Gastrocnemius medialis (tissue), 4 donors: ENCODE measurements around the gene WDR7. TPM values are rescaled to one million over a fixed set of nuclear protein-coding genes. Genes with fewer than 3 reads are reported as not detected.

Source experiments
- ATAC-seq, 2 donors: fragments of 150-250 bp; one replicate each; pipeline ENCODE4 v1.9.1; 2016
- DNase-seq, 2 donors: peaks; one replicate each; pipeline ENCODE4 v3.0.0-alpha.2; 2019
- H3K27ac ChIP-seq, 4 donors: fragments of 200-600 bp; sonication (generic); 1 replicate in 1 of 4; 2 replicates in 3 of 4; pipeline ENCODE4 v1.5.1; 2016 to 2018; ENCODE audit warnings: mild to moderate bottlenecking in 2 of 4, moderate library complexity in 1 of 4
- H3K27me3 ChIP-seq, 3 donors: fragments of 200-600 bp; sonication (generic) in 2 of 3; 1 replicate in 1 of 3; 2 replicates in 2 of 3; pipeline versions ENCODE4 v1.5.1 to v1.6.0; 2016 to 2019; ENCODE audit warnings: mild to moderate bottlenecking in 1 of 3, moderate library complexity in 1 of 3
- H3K36me3 ChIP-seq, 2 donors: fragments of 200-600 bp; sonication (generic) in 1 of 2; one replicate each; pipeline ENCODE4 v1.5.1; 2017 to 2018
- H3K4me1 ChIP-seq, 2 donors: fragments of 200-600 bp; sonication (generic) in 1 of 2; one replicate each; pipeline ENCODE4 v1.5.1; 2016 to 2017; ENCODE audit warnings: mild to moderate bottlenecking in 2 of 2
- H3K4me3 ChIP-seq, 4 donors: fragments of 200-600 bp; sonication (generic) in 3 of 4; 1 replicate in 1 of 4; 2 replicates in 3 of 4; pipeline ENCODE4 v1.5.1; 2016 to 2019; ENCODE audit warnings: mild to moderate bottlenecking in 2 of 4
- H3K9me3 ChIP-seq, 3 donors: fragments of 200-600 bp; sonication (generic) in 2 of 3; 1 replicate in 1 of 3; 2 replicates in 2 of 3; pipeline ENCODE4 v1.5.1; 2016 to 2019
- CTCF ChIP-seq, 5 experiments: fragments of 450-650 bp in 3 of 5; fragments of 200-600 bp in 2 of 5; sonication (generic) in 2 of 5; IDR thresholded peaks in 4 of 5; conservative IDR thresholded peaks in 1 of 5; 1 replicate in 4 of 5; 2 replicates in 1 of 5; pipeline ENCODE4 v1.5.1; 2016 to 2019; ENCODE audit warnings: antibody characterized with exemption in 5 of 5, mild to moderate bottlenecking in 3 of 5, moderate library complexity in 3 of 5
- POLR2A ChIP-seq, 2 donors: fragments of 450-650 bp; IDR thresholded peaks; one replicate each; pipeline ENCODE4 v1.6.1; 2017; ENCODE audit warnings: antibody characterized with exemption in 2 of 2, mild to moderate bottlenecking in 2 of 2, moderate library complexity in 2 of 2
- in situ Hi-C, 4 donors: fragments of 200-750 bp; cut with MboI; loops; one replicate each; pipeline versions ENCODE4 v1.15.0 to v1.8.0; 2017; ENCODE audit warnings: low sequenced_read_pairs in 4 of 4
- intact Hi-C: fragments of 100-400 bp; cut with DNase I; formaldehyde crosslinking; loops from one replicate; pipeline ENCODE4 v1.15.1; 2023; ENCODE audit warnings: low total_unique reads
- total RNA-seq, 4 donors: library from RNA; depleted of rRNA; stranded (reverse); fragments of >200 nt; gene quantifications; one replicate each; pipeline versions ENCODE4 v1.1.0 to v1.2.3, GENCODE V29; 2016

The WDR7 gene
- total RNA-seq, 4 donors from 2014 or later, result 20.5 to 24.2 (median 21.8) TPM

- no peak overlapping the region for H3K27ac ChIP-seq
- H3K9me3 ChIP-seq, result no peaks in the 10 kb centered on the region
- H3K4me1 ChIP-seq, result peaks cover 0 to 18% of the 10 kb centered on the region in 2 donors
- H3K27me3 ChIP-seq, result no peaks in the 10 kb centered on the region
- in situ Hi-C loops, result loop anchor here (25.0 kb wide), 1 partner anchor 822 kb away; no protein-coding TSS in a partner anchor
- intact Hi-C loops, result no loop called here
- H3K4me3 ChIP-seq, result no peak overlapping the region
- no peak for DNase-seq
- no peaks in the 10 kb centered on the region for H3K36me3 ChIP-seq
- no peak for TF ChIP-seq POLR2A (IDR thresholded peaks at IDR 0.05)
- TF ChIP-seq CTCF (IDR thresholded peaks at IDR 0.05 in 4 of 5, conservative IDR thresholded peaks at IDR 0.05 in 1 of 5), result no peak
- ATAC-seq, result no peak
Observed at GRCh38 chr18:56740645-56741044, 89.5 kb downstream of the WDR7 start.

GRCh38 chr18:56741685-56742084 lies 90.5 kb downstream of the WDR7 start:
- no peak for ATAC-seq
- Histone ChIP-seq H3K4me1 (peaks cover 0 to 16% of the 10 kb centered on the region in 2 donors), H3K9me3 (no peaks in the 10 kb centered on the region), H3K36me3 (no peaks in the 10 kb centered on the region), H3K27me3 (no peaks in the 10 kb centered on the region), H3K27ac (no peak overlapping the region), H3K4me3 (no peak overlapping the region)
- TF ChIP-seq CTCF (IDR thresholded peaks at IDR 0.05 in 4 of 5, conservative IDR thresholded peaks at IDR 0.05 in 1 of 5) (no peak), POLR2A (IDR thresholded peaks at IDR 0.05) (no peak)
- in situ Hi-C loops (loop anchor here (25.0 kb wide), 1 partner anchor 821 kb away; no protein-coding TSS in a partner anchor), intact Hi-C loops (no loop called here)
- no peak for DNase-seq

- H3K4me3 ChIP-seq, result no peak overlapping the region
- in situ Hi-C loops (loop anchor here (25.0 kb wide), 1 partner anchor 819 kb away; no protein-coding TSS in a partner anchor), intact Hi-C loops (no loop called here)
- H3K9me3 ChIP-seq, result no peaks in the 10 kb centered on the region
- peaks cover 0 to 13% of the 10 kb centered on the region in 2 donors for H3K4me1 ChIP-seq
- no peaks in the 10 kb centered on the region for H3K36me3 ChIP-seq
- ATAC-seq (no peak), DNase-seq (no peak)
- no peaks in the 10 kb centered on the region for H3K27me3 ChIP-seq
- TF ChIP-seq CTCF (IDR thresholded peaks at IDR 0.05 in 4 of 5, conservative IDR thresholded peaks at IDR 0.05 in 1 of 5) (no peak), POLR2A (IDR thresholded peaks at IDR 0.05) (no peak)
- H3K27ac ChIP-seq, result no peak overlapping the region
Observed at GRCh38 chr18:56743115-56743514, 92.0 kb downstream of the WDR7 start.

GRCh38 chr18:56747032-56747658 lies 96.0 kb downstream of the WDR7 start:
- Histone ChIP-seq H3K27ac (no peak overlapping the region), H3K4me1 (peaks cover 0 to 10% of the 10 kb centered on the region in 2 donors), H3K27me3 (no peaks in the 10 kb centered on the region), H3K9me3 (no peaks in the 10 kb centered on the region), H3K4me3 (no peak overlapping the region), H3K36me3 (peaks cover 0 to 6% of the 10 kb centered on the region in 2 donors)
- ATAC-seq (no peak), DNase-seq (no peak)
- TF ChIP-seq CTCF (IDR thresholded peaks at IDR 0.05 in 4 of 5, conservative IDR thresholded peaks at IDR 0.05 in 1 of 5), result no peak
- TF ChIP-seq POLR2A (IDR thresholded peaks at IDR 0.05), result no peak
- in situ Hi-C loops (loop anchor here (25.0 kb wide), 1 partner anchor 815 kb away; no protein-coding TSS in a partner anchor), intact Hi-C loops (loop anchor here (5.0 kb wide), 1 partner anchor 815 kb away; no protein-coding TSS in a partner anchor)
